Spleen (tissue), 11 donors: ENCODE measurements around the gene INTS6. TPM values are rescaled to one million over a fixed set of nuclear protein-coding genes. Genes with fewer than 3 reads are reported as not detected.

Source experiments
- DNase-seq: peaks from one replicate; pipeline ENCODE4 v3.0.0-alpha.2; 2020
- H3K27ac ChIP-seq, 8 donors: fragments of 200-600 bp; sonication (generic) in 7 of 8; 1 replicate in 4 of 8; 2 replicates in 4 of 8; pipeline versions ENCODE4 v1.5.0 to v1.8.0; 2016 to 2021; ENCODE audit warnings: inconsistent platforms in 4 of 8, mild to moderate bottlenecking in 4 of 8, moderate library complexity in 1 of 8
- H3K27me3 ChIP-seq, 7 donors: fragments of 200-600 bp; sonication (generic) in 6 of 7; replicated peaks in 1 of 7; 1 replicate in 4 of 7; 2 replicates in 3 of 7; pipeline versions ENCODE4 v1.5.0 to v1.8.0; 2016 to 2021; ENCODE audit warnings: inconsistent platforms in 3 of 7, mild to moderate bottlenecking in 1 of 7
- H3K36me3 ChIP-seq, 6 donors: fragments of 200-600 bp; sonication (generic) in 5 of 6; 1 replicate in 4 of 6; 2 replicates in 2 of 6; pipeline versions ENCODE4 v1.5.0 to v1.8.0; 2016 to 2021; ENCODE audit warnings: inconsistent platforms in 2 of 6
- H3K4me1 ChIP-seq, 6 donors: fragments of 200-600 bp; sonication (generic) in 5 of 6; 1 replicate in 3 of 6; 2 replicates in 3 of 6; pipeline versions ENCODE4 v1.5.0 to v1.8.0; 2016 to 2021; ENCODE audit warnings: inconsistent platforms in 3 of 6
- H3K4me3 ChIP-seq, 8 donors: fragments of 200-600 bp; sonication (generic) in 7 of 8; 1 replicate in 4 of 8; 2 replicates in 4 of 8; pipeline versions ENCODE4 v1.5.0 to v1.8.0; 2016 to 2021; ENCODE audit warnings: inconsistent platforms in 4 of 8, mild to moderate bottlenecking in 4 of 8, moderate library complexity in 2 of 8
- H3K9me3 ChIP-seq, 8 donors: fragments of 200-600 bp; sonication (generic) in 7 of 8; 1 replicate in 4 of 8; 2 replicates in 4 of 8; pipeline versions ENCODE4 v1.5.0 to v1.8.0; 2016 to 2021; ENCODE audit warnings: inconsistent platforms in 4 of 8
- POLR2A ChIP-seq, 3 donors: fragments of 450-650 bp; IDR thresholded peaks; one replicate each; pipeline ENCODE4 v1.5.1; 2017; ENCODE audit warnings: antibody characterized with exemption in 3 of 3, mild to moderate bottlenecking in 1 of 3
- POLR2AphosphoS5 ChIP-seq, 3 donors: sonication (generic); formaldehyde crosslinking; IDR thresholded peaks; one replicate each; pipeline ENCODE4 v1.5.1; 2017; ENCODE audit warnings: antibody characterized with exemption in 3 of 3
- WGBS, 5 donors: extraction: QIAGEN DNeasy Blood & Tissue Kit in 3 of 5; methylation state at CpG; one replicate each; pipeline versions ENCODE4 v1.1.5 to v1.1.7; 2013 to 2018; 5-methylcytosine and 5-hydroxymethylcytosine counted together
- intact Hi-C: fragments of 100-400 bp; cut with DNase I; formaldehyde crosslinking; loops from one replicate; pipeline ENCODE4 v1.15.0; 2023; ENCODE audit warnings: low total_unique reads
- polyA plus RNA-seq, 3 donors: library from polyadenylated mRNA; stranded (reverse); fragments of 200-250 nt; gene quantifications; one replicate each; pipeline ENCODE4 v1.2.1, GENCODE V29; 2013
- total RNA-seq, 7 donors: library from RNA; depleted of rRNA in 3 of 7; stranded (reverse); fragments of >200 nt in 3 of 7; fragmentation: NEBNext Ultra II Directional in 4 of 7; extraction: Animal tissue kit (Norgen Biotek cat#: 25700) in 4 of 7; gene quantifications; one replicate each; pipeline versions ENCODE4 v1.1.0 to v1.2.1, GENCODE V29; 2016 to 2021
- TF ChIP-seq, protein P1 (sequence below), 11 experiments: fragments of 200-600 bp in 7 of 11; fragments of 450-650 bp in 4 of 11; sonication (generic) in 4 of 11; IDR thresholded peaks in 8 of 11; conservative IDR thresholded peaks in 3 of 11; 1 replicate in 7 of 11; 2 replicates in 4 of 11; pipeline versions ENCODE4 v1.4.0 to v1.8.0; 2016 to 2021; ENCODE audit warnings: antibody characterized with exemption in 11 of 11, inconsistent platforms in 4 of 11, mild to moderate bottlenecking in 1 of 11
- donor health status: healthy with polysubstance abuse.
- donor health status: DM: no; HTN: no; CAD: no; lungs with moderate emphysema.
- donor health status: DM: no; HTN: no; CAD: no.
- donor health status: Bipolar disorder and iron deficiency.
- donor health status: healthy.
- donor health status: DM: no; HTN: no; CAD: no.
- donor health status: DM: yes; HTN: yes; CAD: no.

INTS6 gene
- total and polyA plus RNA-seq, 10 donors = 9.0 to 61.8 (median 45.8) TPM

DNA sequence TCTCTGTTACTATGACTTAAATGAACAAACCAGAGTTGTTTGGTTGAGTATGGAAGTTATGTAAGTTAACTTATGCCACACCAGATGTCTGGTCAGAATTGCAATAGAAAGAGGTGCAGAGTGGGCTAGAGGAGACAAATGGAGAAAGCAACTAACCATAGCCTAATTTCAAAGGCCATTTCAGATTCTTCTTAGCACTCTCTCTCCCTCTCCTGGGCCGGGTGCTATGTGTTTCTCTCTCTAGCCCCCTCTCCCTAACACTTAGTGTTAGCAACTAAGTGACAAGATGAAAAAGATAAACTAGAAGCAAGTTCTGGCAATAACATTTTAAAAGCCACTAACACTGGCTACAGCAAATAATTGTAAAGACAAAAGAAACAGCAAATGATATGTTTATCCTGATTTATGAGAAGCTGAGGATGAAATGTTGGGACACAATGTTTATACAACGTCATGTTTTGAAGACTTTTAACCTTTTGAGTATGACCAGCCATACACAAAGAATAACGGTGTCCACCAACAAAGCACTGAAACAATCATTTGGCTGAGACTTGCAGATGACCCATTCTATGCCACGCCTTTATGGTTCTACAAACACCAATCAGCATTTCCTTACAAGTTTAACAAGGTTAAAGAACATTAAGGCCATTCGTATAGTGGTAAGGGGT lies 94.8 kb downstream of the INTS6 start:
- WGBS, 5 donors = 86 to 94% (median 89%) methylated on average over 5 of the region's 5 CpGs
- Histone ChIP-seq H3K9me3 (no peaks in the 10 kb centered on the region), H3K4me3 (no peak overlapping the region), H3K36me3 (peaks cover 0 to 32% (median 5%) of the 10 kb centered on the region in 6 donors), H3K27ac (no peak overlapping the region), H3K4me1 (no peaks in the 10 kb centered on the region), H3K27me3 (no peaks in the 10 kb centered on the region)
- intact Hi-C loops = no loop called here
- DNase-seq = no peak
- TF ChIP-seq, protein P1, sequence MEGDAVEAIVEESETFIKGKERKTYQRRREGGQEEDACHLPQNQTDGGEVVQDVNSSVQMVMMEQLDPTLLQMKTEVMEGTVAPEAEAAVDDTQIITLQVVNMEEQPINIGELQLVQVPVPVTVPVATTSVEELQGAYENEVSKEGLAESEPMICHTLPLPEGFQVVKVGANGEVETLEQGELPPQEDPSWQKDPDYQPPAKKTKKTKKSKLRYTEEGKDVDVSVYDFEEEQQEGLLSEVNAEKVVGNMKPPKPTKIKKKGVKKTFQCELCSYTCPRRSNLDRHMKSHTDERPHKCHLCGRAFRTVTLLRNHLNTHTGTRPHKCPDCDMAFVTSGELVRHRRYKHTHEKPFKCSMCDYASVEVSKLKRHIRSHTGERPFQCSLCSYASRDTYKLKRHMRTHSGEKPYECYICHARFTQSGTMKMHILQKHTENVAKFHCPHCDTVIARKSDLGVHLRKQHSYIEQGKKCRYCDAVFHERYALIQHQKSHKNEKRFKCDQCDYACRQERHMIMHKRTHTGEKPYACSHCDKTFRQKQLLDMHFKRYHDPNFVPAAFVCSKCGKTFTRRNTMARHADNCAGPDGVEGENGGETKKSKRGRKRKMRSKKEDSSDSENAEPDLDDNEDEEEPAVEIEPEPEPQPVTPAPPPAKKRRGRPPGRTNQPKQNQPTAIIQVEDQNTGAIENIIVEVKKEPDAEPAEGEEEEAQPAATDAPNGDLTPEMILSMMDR (IDR thresholded peaks at IDR 0.05 in 8 of 11, conservative IDR thresholded peaks at IDR 0.05 in 3 of 11) = no peak
- TF ChIP-seq POLR2A (IDR thresholded peaks at IDR 0.05) (no peak), POLR2AphosphoS5 (IDR thresholded peaks at IDR 0.05) (no peak)

DNA sequence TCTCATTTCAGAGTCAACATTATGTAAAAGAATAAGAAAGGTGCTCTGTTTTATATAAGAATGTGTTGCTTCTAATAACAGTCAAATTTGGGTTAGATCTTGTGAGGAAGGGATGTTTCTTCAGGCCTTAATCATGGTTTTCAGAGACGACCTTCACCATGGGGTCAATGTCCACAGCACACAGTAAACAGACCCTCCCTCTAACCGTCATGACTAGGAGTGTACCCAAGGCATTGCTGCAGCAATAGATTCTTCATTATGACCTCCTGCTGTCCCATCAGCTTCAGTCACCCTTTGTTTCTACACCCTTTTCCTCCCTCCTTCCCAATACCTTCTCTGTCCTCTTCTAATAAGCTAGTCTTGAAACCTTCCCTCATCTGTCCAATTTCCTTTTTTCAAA lies 97.6 kb downstream of the INTS6 start:
- H3K9me3 ChIP-seq = no peaks in the 10 kb centered on the region
- intact Hi-C loops = no loop called here
- H3K4me3 ChIP-seq = no peak overlapping the region
- no peaks in the 10 kb centered on the region for H3K4me1 ChIP-seq
- DNase-seq = no peak
- peaks cover 0 to 4% (median 0%) of the 10 kb centered on the region in 6 donors for H3K36me3 ChIP-seq
- 69 to 95% (median 81%) methylated on average over 2 of the region's 2 CpGs for WGBS, 5 donors
- no peak overlapping the region for H3K27ac ChIP-seq
- H3K27me3 ChIP-seq = no peaks in the 10 kb centered on the region
- no peak for TF ChIP-seq POLR2A (IDR thresholded peaks at IDR 0.05)
- TF ChIP-seq POLR2AphosphoS5 (IDR thresholded peaks at IDR 0.05) = no peak
- TF ChIP-seq, protein P1 (IDR thresholded peaks at IDR 0.05 in 8 of 11, conservative IDR thresholded peaks at IDR 0.05 in 3 of 11) = no peak

DNA sequence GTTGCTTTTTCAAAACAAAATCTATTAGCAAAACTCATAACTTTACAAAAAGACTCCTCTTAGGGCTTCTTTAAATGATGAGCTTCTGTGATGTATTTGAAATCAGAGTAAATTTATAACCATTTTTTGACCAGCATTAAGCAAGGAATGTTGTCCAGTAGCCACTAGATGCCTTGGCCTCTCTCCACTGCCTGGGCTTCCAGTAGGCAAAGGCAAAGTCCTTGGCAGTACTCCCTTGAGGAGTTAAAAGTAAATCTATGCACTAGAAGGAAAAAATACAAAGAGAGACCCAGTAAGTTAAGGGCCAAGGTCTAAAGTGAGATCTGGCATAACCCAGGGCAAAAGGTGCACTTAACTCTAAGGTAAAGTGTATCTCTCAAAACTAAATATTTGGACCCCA lies 103.8 kb downstream of the INTS6 start:
- Histone ChIP-seq H3K4me3 (no peak overlapping the region), H3K27ac (no peak overlapping the region), H3K9me3 (no peaks in the 10 kb centered on the region), H3K27me3 (no peaks in the 10 kb centered on the region), H3K4me1 (no peaks in the 10 kb centered on the region), H3K36me3 (no peaks in the 10 kb centered on the region)
- DNase-seq = no peak
- intact Hi-C loops = no loop called here
- TF ChIP-seq, protein P1 (IDR thresholded peaks at IDR 0.05 in 8 of 11, conservative IDR thresholded peaks at IDR 0.05 in 3 of 11) = no peak
- TF ChIP-seq POLR2A (IDR thresholded peaks at IDR 0.05) (no peak), POLR2AphosphoS5 (IDR thresholded peaks at IDR 0.05) (no peak)

DNA sequence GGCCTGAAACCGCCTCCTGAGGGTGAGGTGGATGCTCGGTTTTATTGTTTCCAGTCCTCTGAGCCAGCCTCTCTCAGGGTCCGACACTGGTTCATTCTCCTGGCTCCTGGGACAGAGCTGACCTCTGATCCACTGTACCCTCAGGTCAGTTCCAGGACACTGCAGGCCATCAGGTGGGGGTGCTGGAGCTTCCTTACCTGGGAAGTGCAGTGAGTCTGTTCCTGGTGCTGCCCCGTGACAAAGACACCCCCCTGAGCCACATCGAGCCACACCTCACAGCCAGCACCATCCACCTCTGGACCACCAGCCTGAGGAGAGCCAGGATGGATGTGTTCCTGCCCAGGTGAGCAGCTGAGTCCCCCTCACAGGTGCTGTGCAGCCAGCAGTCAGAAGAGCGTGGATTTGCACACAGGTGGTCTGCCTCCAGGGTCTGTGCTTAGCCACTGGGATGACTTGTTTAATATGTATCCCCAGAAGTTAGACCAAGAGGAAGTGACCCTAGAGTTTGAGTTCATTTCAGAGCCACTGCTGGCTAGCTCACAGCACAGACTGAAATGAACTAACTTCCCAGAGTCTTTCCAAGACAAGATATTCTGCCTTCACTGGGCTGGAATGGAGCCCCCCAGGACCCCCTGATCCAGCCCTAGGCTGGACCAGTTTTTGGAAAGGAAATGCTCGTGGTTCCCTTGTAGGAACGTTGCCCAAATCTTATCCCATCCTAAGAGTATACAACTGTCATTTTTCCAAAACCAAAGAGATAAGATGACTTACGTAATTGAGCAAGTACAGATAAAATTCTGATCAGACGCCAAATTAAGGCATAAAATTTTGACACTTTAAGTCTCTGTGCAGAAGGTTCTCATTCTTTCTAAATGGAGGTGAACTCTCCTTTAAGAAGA lies 104.5 kb downstream of the INTS6 start:
- intact Hi-C loops = no loop called here
- no peak for DNase-seq
- Histone ChIP-seq H3K27me3 (no peaks in the 10 kb centered on the region), H3K36me3 (no peaks in the 10 kb centered on the region), H3K4me1 (no peaks in the 10 kb centered on the region), H3K9me3 (no peaks in the 10 kb centered on the region), H3K27ac (no peak overlapping the region), H3K4me3 (no peak overlapping the region)
- no peak for TF ChIP-seq POLR2A (IDR thresholded peaks at IDR 0.05)
- 76 to 88% (median 82%) methylated on average over 8 to 10 of the region's 10 CpGs for WGBS, 5 donors
